Measurements from ENCODE around the gene PLD4. TPM values are rescaled to one million over a fixed set of nuclear protein-coding genes. Genes with fewer than 3 reads are reported as not detected.

PLD4 gene
- total and polyA plus RNA-seq, 2 experiments from 2014 or later, result 0.77 TPM; not detected in 1

- H3K9me2 ChIP-seq (replicated peaks; ENCODE audit: insufficient read depth), result no peaks in the 10 kb centered on the region
- H3K36me3 ChIP-seq (replicated peaks; ENCODE audit: insufficient read depth, low read depth), result no peaks in the 10 kb centered on the region
- H3K27ac ChIP-seq, result peak overlapping the region; percentile 87
- no peak overlapping the region for H3K4me3 ChIP-seq
- no peak overlapping the region for H2AFZ ChIP-seq
- H3K79me2 ChIP-seq, result no peaks in the 10 kb centered on the region
- peaks cover 63% of the 10 kb centered on the region for H3K4me1 ChIP-seq (ENCODE audit: insufficient read depth)
- WGBS (ENCODE audit: low lambda C conversion rate, missing lambda C conversion rate), result 96% methylated on average over 12 of the region's 12 CpGs
- TF ChIP-seq CTCF (IDR thresholded peaks at IDR 0.05; ENCODE audit: poor library complexity), result no peak
- no peak for TF ChIP-seq EZH2 (IDR thresholded peaks at IDR 0.05; ENCODE audit: borderline replicate concordance)
- no peak for TF ChIP-seq EZH2phosphoT487 (IDR thresholded peaks at IDR 0.05; ENCODE audit: low read depth, severe bottlenecking, unreplicated experiment)
- no peaks in the 10 kb centered on the region for H4K20me1 ChIP-seq (ENCODE audit: insufficient read depth, poor library complexity, severe bottlenecking)
- no peak for DNase-seq (ENCODE audit: low spot score)
- H3K27me3 ChIP-seq, result peaks cover 2% of the 10 kb centered on the region
- H3K9me3 ChIP-seq (ENCODE audit: low read depth), result no peaks in the 10 kb centered on the region
- H3K4me2 ChIP-seq, result peak overlapping the region; percentile 44
These were observed 47.0 kb downstream of the PLD4 start for GRCh38 chr14:104971447-104972240.

- TF ChIP-seq EZH2 (IDR thresholded peaks at IDR 0.05; ENCODE audit: borderline replicate concordance), result no peak
- no peak for TF ChIP-seq CTCF (IDR thresholded peaks at IDR 0.05; ENCODE audit: poor library complexity)
- TF ChIP-seq EZH2phosphoT487 (IDR thresholded peaks at IDR 0.05; ENCODE audit: low read depth, severe bottlenecking, unreplicated experiment), result no peak
- H3K27ac ChIP-seq, result peak overlapping the region; percentile 87
- no peaks in the 10 kb centered on the region for H4K20me1 ChIP-seq (ENCODE audit: insufficient read depth, poor library complexity, severe bottlenecking)
- no peak overlapping the region for H2AFZ ChIP-seq
- H3K36me3 ChIP-seq (replicated peaks; ENCODE audit: insufficient read depth, low read depth), result no peaks in the 10 kb centered on the region
- WGBS (ENCODE audit: low lambda C conversion rate, missing lambda C conversion rate), result 73% methylated on average over 28 of the region's 28 CpGs
- H3K9me2 ChIP-seq (replicated peaks; ENCODE audit: insufficient read depth), result no peaks in the 10 kb centered on the region
- no peaks in the 10 kb centered on the region for H3K79me2 ChIP-seq
- H3K9me3 ChIP-seq (ENCODE audit: low read depth), result no peaks in the 10 kb centered on the region
- H3K4me3 ChIP-seq, result no peak overlapping the region
- no peaks in the 10 kb centered on the region for H3K27me3 ChIP-seq
- peaks cover 60% of the 10 kb centered on the region for H3K4me1 ChIP-seq (ENCODE audit: insufficient read depth)
- peak; percentile 85 for DNase-seq (ENCODE audit: low spot score)
- H3K4me2 ChIP-seq, result peak overlapping the region; percentile 58
These were observed 47.8 kb downstream of the PLD4 start for GRCh38 chr14:104972301-104973134.

GRCh38 chr14:104973135-104973384 lies 48.4 kb downstream of the PLD4 start:
- Histone ChIP-seq H3K4me2 (peak overlapping the region; percentile 58), H3K9me3 (ENCODE audit: low read depth) (no peaks in the 10 kb centered on the region), H3K27me3 (no peaks in the 10 kb centered on the region), H3K4me1 (ENCODE audit: insufficient read depth) (peaks cover 58% of the 10 kb centered on the region), H3K9me2 (replicated peaks; ENCODE audit: insufficient read depth) (no peaks in the 10 kb centered on the region), H3K79me2 (no peaks in the 10 kb centered on the region), H4K20me1 (ENCODE audit: insufficient read depth, poor library complexity, severe bottlenecking) (no peaks in the 10 kb centered on the region), H3K27ac (peak overlapping the region; percentile 87), H3K4me3 (no peak overlapping the region), H2AFZ (no peak overlapping the region), H3K36me3 (replicated peaks; ENCODE audit: insufficient read depth, low read depth) (no peaks in the 10 kb centered on the region)
- 46% methylated on average over 11 of the region's 12 CpGs for WGBS (ENCODE audit: low lambda C conversion rate, missing lambda C conversion rate)
- DNase-seq (ENCODE audit: low spot score), result peak; percentile 93
- no peak for TF ChIP-seq EZH2 (IDR thresholded peaks at IDR 0.05; ENCODE audit: borderline replicate concordance)
- TF ChIP-seq CTCF (IDR thresholded peaks at IDR 0.05; ENCODE audit: poor library complexity), result no peak
- TF ChIP-seq EZH2phosphoT487 (IDR thresholded peaks at IDR 0.05; ENCODE audit: low read depth, severe bottlenecking, unreplicated experiment), result no peak
